GM21528 (cell line): ENCODE results near the gene PPP1R10.

Source experiments
- ATAC-seq: cut with Tn5 transposase; IDR thresholded peaks from one replicate; pipeline ENCODE4 v1.9.1; 2021; ENCODE audit warnings: mild to moderate bottlenecking, moderate library complexity; ENCODE audit not compliant: unreplicated experiment, low FRiP score

The PPP1R10 gene

DNA sequence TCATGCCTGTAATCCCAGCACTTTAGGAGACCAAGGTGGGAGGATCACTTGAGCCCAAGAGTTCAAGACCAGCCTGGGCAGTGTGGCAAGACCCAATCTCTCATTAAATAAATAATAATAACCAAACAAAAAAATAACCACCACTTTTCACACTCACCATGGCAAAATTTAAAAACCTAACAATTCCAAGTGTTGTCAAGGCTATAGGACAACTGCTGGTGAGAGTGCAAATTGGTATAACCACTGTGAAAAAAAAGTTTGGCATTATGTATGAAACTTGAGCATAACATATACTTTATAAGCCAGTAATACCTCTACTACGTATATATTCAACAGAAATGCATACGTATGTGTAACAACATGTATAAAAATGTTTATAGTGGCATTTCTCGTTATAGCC lies 56.1 kb downstream of the PPP1R10 start:
- no peak for ATAC-seq

DNA sequence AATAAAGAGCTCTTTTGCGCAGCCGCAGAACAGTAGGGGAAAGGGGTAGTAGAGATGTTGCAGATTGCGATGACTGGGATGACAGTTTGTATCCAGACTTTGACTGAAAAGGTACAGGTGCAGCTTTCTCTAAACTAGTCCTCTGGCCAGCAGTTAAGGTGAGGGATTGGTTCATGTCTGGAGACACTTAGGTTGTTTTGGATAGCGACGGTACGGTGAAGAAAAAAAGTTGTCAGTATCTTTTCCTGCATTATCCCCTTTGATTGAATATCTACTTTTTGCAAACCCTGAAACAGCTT lies 59.4 kb downstream of the PPP1R10 start:
- ATAC-seq: no peak

DNA sequence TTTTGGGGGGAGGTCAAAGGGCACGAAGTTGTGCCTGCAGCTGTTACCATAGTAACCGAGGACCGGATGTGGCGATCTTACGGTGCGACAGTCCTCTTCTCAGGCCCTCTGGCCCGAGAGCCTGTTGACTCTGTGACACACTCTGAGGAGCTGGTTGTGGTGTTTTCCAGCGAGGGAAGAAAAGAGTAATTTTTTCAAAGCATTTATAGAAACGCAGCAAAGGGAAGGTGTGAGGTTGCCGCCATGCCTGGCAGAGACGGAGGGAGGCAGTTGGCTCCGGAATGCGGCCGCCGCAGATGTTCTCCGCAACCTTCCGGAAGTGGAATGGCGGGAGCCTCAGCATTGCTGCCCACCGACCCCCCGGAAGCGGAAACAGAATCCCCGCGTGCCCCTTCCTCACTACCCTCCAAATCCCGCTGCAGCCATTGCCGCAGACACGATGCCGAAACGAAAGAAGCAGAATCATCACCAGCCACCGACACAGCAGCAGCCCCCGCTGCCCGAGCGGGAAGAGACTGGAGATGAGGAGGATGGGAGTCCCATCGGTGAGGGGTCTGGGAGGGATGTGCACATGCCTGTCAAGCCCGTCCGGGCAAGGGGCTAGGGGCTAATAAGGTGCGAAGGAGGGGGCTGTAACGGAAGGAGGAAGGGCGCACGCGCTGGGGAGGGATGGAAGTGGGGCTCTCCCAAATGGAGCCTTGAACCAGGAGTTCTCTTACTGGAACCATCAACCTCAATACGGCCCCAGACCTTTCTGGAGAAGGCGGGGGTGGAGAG lies 59.9 kb downstream of the PPP1R10 start, which contains the start of gene PRR3:
TSS of gene PRR3 (plus strand) at position 390 of the 777 bp plus-strand sequence. CDS start at position 440, 50 bp downstream.
- peak; percentile 64 for ATAC-seq

DNA sequence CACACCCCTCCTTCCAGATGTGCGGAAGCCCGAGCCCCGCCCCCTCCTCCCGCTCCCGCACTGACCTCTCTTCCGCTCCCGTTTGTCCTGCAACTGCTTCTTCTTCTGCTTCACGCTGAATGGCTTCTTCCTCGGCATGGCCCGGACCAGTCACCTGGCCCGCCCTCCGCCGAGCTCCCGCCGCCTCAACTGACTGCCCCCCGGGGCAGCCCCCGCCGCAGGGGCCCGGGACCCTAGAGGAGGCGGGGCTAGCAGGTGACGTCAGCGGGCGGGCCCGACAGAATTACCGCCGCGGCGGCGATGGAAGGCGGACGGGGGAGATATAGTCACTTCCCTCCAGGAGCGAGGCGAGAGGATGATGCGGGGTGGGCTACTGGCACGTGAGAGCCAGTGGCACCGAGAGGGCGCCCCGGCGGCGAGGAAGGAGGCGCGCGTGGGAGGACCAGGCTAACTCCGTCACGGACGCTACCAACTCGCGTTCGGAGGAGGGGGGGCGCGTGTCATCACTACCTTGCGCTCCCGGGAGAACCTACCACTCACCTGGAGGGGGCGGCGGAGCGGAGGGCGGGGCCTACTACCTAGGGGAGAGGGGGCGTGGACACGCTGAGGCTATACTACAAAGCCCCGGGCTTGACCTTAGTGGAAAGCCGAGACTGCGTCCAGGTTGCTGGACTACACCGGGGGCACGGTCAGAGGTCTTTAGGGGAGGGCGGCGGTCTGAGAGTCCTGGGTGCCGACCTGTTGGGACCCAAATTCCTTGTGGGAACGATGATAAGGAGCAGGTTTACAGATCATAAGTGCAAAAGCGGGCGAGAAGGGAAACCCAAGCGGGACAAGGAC lies 60.8 kb downstream of the PPP1R10 start, which contains the start of gene GNL1:
TSS of gene GNL1 (minus strand) at position 424 of the 840 bp plus-strand sequence. CDS start at position 138, 286 bp downstream.
- ATAC-seq: peak; percentile 75

DNA sequence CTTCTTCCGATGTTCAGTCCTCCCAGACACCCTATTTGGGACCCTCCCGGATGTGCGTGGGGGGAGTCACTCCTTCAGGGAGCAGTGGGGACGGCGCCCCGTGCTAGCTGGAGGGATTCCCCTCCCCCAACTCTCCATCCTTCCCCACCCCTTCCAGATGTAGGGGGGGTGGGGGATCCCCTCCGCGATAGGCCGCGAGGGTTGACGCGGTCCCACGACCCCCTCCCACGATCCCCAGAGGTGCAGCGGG lies 61.3 kb downstream of the PPP1R10 start:
- no peak for ATAC-seq

DNA sequence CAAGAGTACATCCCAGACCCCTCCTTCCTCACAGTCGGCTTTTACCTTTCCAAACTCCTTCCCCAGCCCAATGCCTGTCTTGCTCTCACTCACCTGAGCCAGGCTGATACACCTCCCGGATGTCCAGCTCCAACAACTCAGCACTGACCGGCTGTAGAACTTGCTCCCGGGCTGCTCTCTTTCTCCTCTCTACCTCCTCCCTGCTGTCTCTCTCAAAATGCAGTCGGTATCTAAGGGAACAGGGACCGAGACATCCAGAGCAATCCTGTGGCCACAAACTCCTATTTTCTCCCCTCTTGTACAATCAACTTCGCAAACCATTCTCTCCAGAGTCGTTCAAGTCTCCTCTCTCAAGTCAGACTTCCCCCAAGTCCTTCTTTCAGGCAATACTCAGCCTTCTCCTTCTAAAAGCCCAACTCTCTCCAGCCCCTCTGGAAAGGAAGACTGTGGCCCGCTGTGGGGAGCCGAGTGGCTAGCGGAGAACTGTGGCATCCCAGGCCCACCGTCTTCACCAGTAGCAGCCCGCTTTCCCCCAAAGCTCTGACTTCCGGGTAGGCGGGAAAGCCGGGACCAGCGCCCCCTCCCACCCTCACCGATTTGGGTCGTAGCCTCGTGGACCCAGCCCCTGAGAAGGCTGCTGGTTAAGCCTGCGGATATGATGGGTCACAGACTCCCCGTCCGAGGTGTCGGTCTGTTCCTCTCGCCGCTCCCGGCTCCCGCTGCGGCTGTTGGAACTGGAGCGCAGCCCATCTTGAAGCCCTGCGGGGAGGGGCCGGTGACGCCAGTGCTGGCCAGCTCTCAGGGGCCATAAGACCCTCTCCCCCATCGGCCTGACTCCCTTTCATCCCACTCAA lies 61.9 kb downstream of the PPP1R10 start:
- ATAC-seq: no peak

DNA sequence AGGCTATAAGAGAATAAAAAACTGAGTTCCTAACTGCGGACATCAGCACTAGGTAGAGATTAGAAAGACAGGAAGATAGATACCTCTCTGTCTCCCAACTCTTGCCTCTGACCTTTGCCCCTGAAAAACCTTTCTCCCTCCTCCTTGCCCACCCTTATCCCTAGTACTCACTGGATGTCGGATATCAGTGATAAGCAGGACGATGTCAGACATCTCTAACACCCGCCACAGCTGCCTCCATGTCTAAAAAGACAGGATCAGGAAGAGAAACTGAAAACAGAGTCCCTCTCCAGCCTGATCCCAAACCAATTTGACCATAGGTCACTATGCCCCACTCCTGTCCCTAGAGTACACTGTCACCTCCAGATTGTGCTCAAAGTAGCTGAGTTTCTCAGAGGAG lies 62.6 kb downstream of the PPP1R10 start:
- ATAC-seq: no peak
